Endothelial cell of umbilical vein (primary cell): ENCODE data around the gene SOX13. TPM values are rescaled to one million over a fixed set of nuclear protein-coding genes. Genes with fewer than 3 reads are reported as not detected.
"Not testable (repeated sequence)": the region's sequence is repeated elsewhere in the genome, so short reads cannot be mapped to it uniquely, and the experiment has no call there.

ENCODE experiments used
- BruUV-seq: library from RNA; stranded (reverse); fragments of 400-500 nt; replicated peaks from 2 replicates; lab custom pipeline; 2021; lab: Mats Ljungman, UMichigan
- CTCF ChIA-PET: fragments of 300-600, 350-600 bp; sonication (Branson Sonifier 250); formaldehyde crosslinking; loops from one replicate; lab custom pipeline; 2021; ENCODE audit warnings: antibody characterized with exemption, inconsistent platforms; lab: Charles Lee
- POLR2A ChIA-PET: fragments of 300-600, 350-600 bp; sonication (Branson Sonifier 250); formaldehyde crosslinking; loops from one replicate; lab custom pipeline; 2021; ENCODE audit warnings: antibody characterized with exemption, inconsistent platforms; lab: Charles Lee
- DNase-seq: peaks from one replicate; pipeline ENCODE4 v3.0.0-alpha.2; 2011; ENCODE audit warnings: low read depth, low spot score
- FAIRE-seq: peaks from 2 replicates; lab custom pipeline; 2011; peaks lifted over from hg19 to GRCh38; lab: Jason Lieb, UNC
- H2AFZ ChIP-seq: 2 replicates; pipeline ENCODE4 v1.6.0; 2012; ENCODE audit warnings: low read depth, low read length, control low read depth, inconsistent platforms
- H3K27ac ChIP-seq: 2 replicates; pipeline ENCODE4 v1.5.1; 2011; ENCODE audit warnings: low read depth, mild to moderate bottlenecking, control low read depth, low read length, moderate library complexity; ENCODE audit not compliant: insufficient read depth
- H3K27me3 ChIP-seq, 2 experiments: 2 replicates each; pipeline versions ENCODE4 v1.6.0 to v1.6.1; 2011; ENCODE audit warnings: low read length in 2 of 2, mixed read lengths in 1 of 2; ENCODE audit not compliant: control insufficient read depth in 2 of 2, insufficient read depth in 2 of 2
- H3K36me3 ChIP-seq, 2 experiments: 2 replicates in 1 of 2; 3 replicates in 1 of 2; pipeline ENCODE4 v1.5.1; 2011; ENCODE audit warnings: low read length in 2 of 2, mild to moderate bottlenecking in 1 of 2, moderate library complexity in 1 of 2; ENCODE audit not compliant: control insufficient read depth in 2 of 2, insufficient read depth in 2 of 2; ENCODE audit errors: extremely low read depth in 1 of 2
- H3K4me1 ChIP-seq: 3 replicates; pipeline ENCODE4 v1.5.1; 2011; ENCODE audit warnings: mild to moderate bottlenecking, low read length; ENCODE audit not compliant: control insufficient read depth, insufficient read depth; ENCODE audit errors: extremely low read depth
- H3K4me2 ChIP-seq: 2 replicates; pipeline ENCODE4 v1.6.1; 2011; ENCODE audit warnings: low read length, control low read depth, mixed read lengths; ENCODE audit not compliant: insufficient read depth
- H3K4me3 ChIP-seq, 3 experiments: fragments of 200-600 bp in 1 of 3; sonication (generic), shearing (Covaris generic) in 1 of 3; replicated peaks in 1 of 3; 2 replicates each; pipeline ENCODE4 v1.5.1; 2011 to 2016; ENCODE audit warnings: control low read depth in 3 of 3, low read length in 3 of 3, mild to moderate bottlenecking in 2 of 3, inconsistent platforms in 1 of 3, low read depth in 1 of 3, moderate library complexity in 1 of 3; ENCODE audit not compliant: insufficient read depth in 1 of 3
- H3K79me2 ChIP-seq: 2 replicates; pipeline ENCODE4 v1.6.0; 2012; ENCODE audit warnings: low read length, inconsistent platforms; ENCODE audit not compliant: control insufficient read depth, insufficient read depth
- H3K9ac ChIP-seq: replicated peaks from 2 replicates; pipeline ENCODE3; 2011; ENCODE audit warnings: low read length, control low read depth; ENCODE audit not compliant: insufficient read depth; ENCODE audit errors: extremely low read depth
- H3K9me1 ChIP-seq: replicated peaks from 3 replicates; pipeline ENCODE4 v1.6.0; 2011; ENCODE audit warnings: mild to moderate bottlenecking, low read length; ENCODE audit not compliant: control insufficient read depth, insufficient read depth; ENCODE audit errors: extremely low read depth
- H3K9me3 ChIP-seq: replicated peaks from 2 replicates; pipeline ENCODE4 v1.5.1; 2012; ENCODE audit warnings: low read length, inconsistent platforms; ENCODE audit not compliant: control insufficient read depth, insufficient read depth
- H4K20me1 ChIP-seq: replicated peaks from 2 replicates; pipeline ENCODE3; 2011; ENCODE audit warnings: mild to moderate bottlenecking, low read length; ENCODE audit not compliant: control insufficient read depth, insufficient read depth; ENCODE audit errors: extremely low read depth
- EZH2 ChIP-seq: IDR thresholded peaks from 2 replicates; pipeline ENCODE4 v1.6.1; 2012; ENCODE audit warnings: borderline replicate concordance, low read depth, mild to moderate bottlenecking, moderate library complexity, low read length, inconsistent platforms; ENCODE audit not compliant: severe bottlenecking
- FOS ChIP-seq: IDR thresholded peaks from 2 replicates; pipeline ENCODE4 v1.6.1; 2011; ENCODE audit warnings: mild to moderate bottlenecking, low read length, moderate library complexity, borderline replicate concordance; ENCODE audit not compliant: insufficient read depth
- GATA2 ChIP-seq: IDR thresholded peaks from 2 replicates; pipeline ENCODE4 v1.7.0; 2011; ENCODE audit warnings: low read depth, mild to moderate bottlenecking, moderate library complexity, mixed read lengths, low read length; ENCODE audit not compliant: insufficient read length, insufficient read depth
- dilution Hi-C: fragments of 300-500 bp; cut with MboI; formaldehyde crosslinking; loops from one replicate; pipeline ENCODE4 v1.15.0; 2019; ENCODE audit warnings: low sequenced_read_pairs; ENCODE audit not compliant: extremely low pct_ligation_motif_present
- intact Hi-C: fragments of 100-400 bp; cut with micrococcal nuclease; formaldehyde crosslinking; loops from one replicate; pipeline ENCODE4 v1.10.0; 2022
- polyA plus RNA-seq, 4 experiments: library from polyadenylated mRNA; depleted of rRNA in 3 of 4; stranded (reverse) in 3 of 4; unstranded in 1 of 4; fragments of >200 nt; gene quantifications; 2 replicates each; pipeline versions ENCODE4 v1.2.1 to v1.2.3, GENCODE V29; 2011 to 2012; ENCODE audit warnings: missing spikeins in 1 of 4
- total RNA-seq: library from RNA; stranded (reverse); gene quantifications from 2 replicates; pipeline ENCODE4 v1.2.3, GENCODE V29; 2021

SOX13 gene
- total and polyA plus RNA-seq, 2 donors (not counting 3 experiments of a cell fraction or from before 2014, with no cell fraction given) = 40.8 to 57.7 TPM

- dilution Hi-C loops (no loop called here), intact Hi-C loops (no loop called here)
- H3K4me3 ChIP-seq = no peak overlapping the region
- FAIRE-seq = peak; percentile 89
- TF ChIP-seq GATA2 (no peak), EZH2 (no peak), FOS (no peak)
- no TSS peak for BruUV-seq
- H3K9me3 ChIP-seq = no peaks in the 10 kb centered on the region
- H2AFZ ChIP-seq = no peak overlapping the region
- POLR2A ChIA-PET = no interaction called here
- peaks cover 24% of the 10 kb centered on the region for H3K79me2 ChIP-seq
- no peaks in the 10 kb centered on the region for H3K9me1 ChIP-seq
- H4K20me1 ChIP-seq = no peaks in the 10 kb centered on the region
- peaks cover 25% of the 10 kb centered on the region for H3K4me1 ChIP-seq
- CTCF ChIA-PET = interaction anchor here (0.6 to 2.7 kb wide), 11 partner anchors 9 to 309 kb away, joined by 3 to 24 read pairs (median 4); partner anchors contain the start of gene SOX13
- no peak overlapping the region for H3K9ac ChIP-seq
- peak overlapping the region; percentile 23 for H3K4me2 ChIP-seq
- peak; percentile 50 for DNase-seq
- peak overlapping the region; percentile 6 for H3K27ac ChIP-seq
- no peaks in the 10 kb centered on the region for H3K27me3 ChIP-seq
- H3K36me3 ChIP-seq = no peaks in the 10 kb centered on the region
Observed at GRCh38 chr1:204089044-204089751, 16.3 kb downstream of the SOX13 start.

GRCh38 chr1:204090132-204090531, 17.2 kb downstream of the SOX13 start:
- Histone ChIP-seq H3K79me2 (peaks cover 25% of the 10 kb centered on the region), H3K4me1 (peaks cover 34% of the 10 kb centered on the region)
- H4K20me1 ChIP-seq, H3K9ac ChIP-seq, H3K9me3 ChIP-seq, H3K9me1 ChIP-seq, H3K27me3 ChIP-seq, FAIRE-seq, intact Hi-C loops, POLR2A ChIA-PET, dilution Hi-C loops, H3K27ac ChIP-seq, H2AFZ ChIP-seq, H3K4me2 ChIP-seq, H3K36me3 ChIP-seq, DNase-seq, H3K4me3 ChIP-seq, BruUV-seq: not testable (repeated sequence)
- CTCF ChIA-PET = interaction anchor here (0.7 to 2.7 kb wide), 7 partner anchors 10 to 309 kb away, joined by 3 to 24 read pairs (median 4); partner anchors contain the start of gene SOX13
